GM18868 (cell line): ENCODE results near the gene IGSF21.

Experiments
- ATAC-seq: cut with Tn5 transposase; IDR thresholded peaks from one replicate; pipeline ENCODE4 v1.9.1; 2021; ENCODE audit warnings: mild to moderate bottlenecking, moderate library complexity; ENCODE audit not compliant: unreplicated experiment

The IGSF21 gene

DNA sequence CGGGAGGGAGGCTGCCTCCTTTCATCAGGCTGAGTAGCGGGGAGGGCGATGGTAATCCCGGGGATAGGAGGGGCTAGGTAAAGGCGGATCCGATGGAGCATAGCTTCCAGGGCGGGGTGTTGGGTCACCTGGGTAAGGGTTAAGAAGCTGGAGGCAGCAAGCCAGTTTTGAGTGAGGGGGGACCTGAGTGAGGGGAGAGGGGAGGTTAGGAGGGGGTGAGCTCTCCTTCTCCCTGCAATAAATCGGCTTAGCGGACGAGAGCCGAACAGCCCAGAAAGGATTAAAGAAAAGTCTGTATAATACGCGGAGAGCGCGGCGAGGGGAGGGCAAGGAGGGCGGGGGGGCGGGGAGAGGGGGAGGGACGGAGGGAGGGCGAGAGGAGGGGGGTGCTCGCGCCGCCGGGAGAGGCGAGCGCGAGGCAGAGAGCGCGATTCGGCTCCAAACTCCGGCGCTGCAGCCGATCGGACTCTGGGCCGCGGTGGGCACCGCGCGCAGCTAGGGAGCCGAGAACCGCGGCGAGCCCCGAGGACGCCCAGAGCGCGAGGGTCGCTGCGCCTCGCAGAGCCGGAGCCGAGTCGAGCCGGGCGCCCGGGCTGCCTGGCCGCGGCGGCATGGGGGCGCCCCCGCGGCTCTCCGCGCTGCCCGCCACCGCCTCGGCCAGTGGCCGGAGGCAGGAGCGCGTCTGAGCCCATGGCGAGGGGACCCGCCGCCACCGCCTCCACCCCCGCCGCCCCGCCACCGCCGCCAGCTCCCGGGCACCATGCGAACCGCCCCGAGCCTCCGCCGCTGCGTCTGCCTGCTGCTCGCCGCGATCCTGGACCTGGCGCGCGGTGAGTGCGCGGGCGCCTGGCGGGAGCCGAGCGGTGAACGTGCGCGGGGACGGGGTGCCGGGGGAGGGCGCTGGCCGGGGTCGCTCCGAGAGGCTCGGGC is at the start of gene IGSF21:
TSS of gene IGSF21 (plus strand) at position 430 of the 930 bp plus-strand sequence. CDS start at position 761, 331 bp downstream.
- no peak for ATAC-seq

DNA sequence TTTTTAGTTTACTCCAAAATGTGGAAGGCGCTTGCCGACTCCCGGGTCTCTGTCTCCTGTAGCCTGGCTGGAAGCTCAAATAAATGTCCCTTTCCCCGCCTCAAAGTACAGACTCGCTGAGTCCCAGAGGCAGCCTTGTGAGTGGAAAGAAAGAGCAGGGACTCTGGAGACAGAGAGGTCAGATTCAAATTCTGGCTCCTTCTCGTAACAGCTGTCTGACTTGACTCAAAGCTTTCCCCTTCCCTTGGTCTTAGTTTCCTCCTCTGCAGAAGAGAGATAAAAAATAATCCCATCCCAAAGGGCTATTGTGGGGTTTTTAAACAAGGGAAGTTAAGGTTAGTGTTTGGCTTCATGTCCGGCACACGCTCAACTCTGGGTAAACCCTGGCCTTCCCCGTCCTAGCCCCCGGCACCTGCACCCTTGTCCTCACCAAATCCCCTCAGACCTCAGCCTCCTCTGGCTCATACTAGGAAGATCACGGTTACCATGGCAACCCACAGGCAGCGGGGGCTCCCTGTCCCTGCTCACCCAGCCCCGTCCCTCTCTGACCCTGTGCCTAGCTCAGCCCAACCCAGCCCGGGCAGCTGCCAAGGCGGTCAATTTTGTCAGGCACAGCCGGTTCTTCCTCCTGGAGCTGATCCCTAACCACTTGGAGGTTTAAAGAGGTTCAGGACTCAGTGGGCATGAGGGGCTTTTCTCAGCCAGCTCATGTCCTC is 49.2 kb upstream of the IGSF21 start:
- no peak for ATAC-seq

DNA sequence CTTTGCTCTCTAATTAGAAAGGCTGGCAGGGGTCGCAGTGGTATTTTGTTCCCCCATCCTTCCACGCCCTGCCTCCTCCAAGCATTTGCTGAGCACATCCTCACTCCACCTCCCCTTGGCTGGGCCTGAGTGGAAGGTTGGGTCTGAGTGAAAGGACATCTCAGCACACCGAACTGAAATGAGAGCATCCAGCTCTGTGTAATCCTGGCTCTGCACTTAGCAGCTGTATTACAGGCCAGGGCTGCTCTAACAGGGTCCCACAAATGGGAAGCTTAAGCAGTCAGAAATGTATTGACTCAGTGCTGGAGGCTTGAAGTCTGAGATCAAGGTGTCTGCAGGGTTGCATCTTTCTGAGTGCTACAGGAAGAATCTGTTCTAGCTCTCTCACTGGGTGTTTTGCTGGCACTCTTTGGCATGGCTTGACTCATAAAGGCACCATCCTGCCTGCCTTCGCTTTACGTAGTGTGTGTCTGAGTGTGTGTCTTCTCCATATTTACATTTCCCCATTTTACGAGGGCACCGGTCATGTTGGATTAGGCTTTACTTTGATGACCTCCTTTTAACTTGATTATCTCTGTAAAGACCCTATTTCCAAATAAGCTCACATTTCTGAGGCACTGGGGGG is 48.5 kb upstream of the IGSF21 start:
- no peak for ATAC-seq

DNA sequence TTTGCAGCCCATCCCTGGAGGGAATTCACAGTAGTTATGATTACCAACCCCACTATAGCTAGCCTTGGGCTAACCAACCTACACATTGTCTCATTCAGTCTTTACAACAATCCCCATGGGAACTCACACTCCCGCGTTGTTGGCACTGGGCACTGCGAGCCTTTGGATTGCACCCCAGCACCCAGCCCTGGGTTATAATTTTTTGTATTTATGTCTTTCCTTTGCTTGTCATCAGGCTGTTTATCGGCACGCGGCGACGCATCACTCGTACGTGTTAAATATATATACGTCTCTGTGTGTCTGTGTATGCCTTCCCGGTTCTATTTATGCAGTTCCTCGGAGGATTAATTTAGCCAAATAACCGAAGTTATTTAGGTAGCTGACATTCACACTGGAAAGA is 47.2 kb upstream of the IGSF21 start:
- no peak for ATAC-seq

DNA sequence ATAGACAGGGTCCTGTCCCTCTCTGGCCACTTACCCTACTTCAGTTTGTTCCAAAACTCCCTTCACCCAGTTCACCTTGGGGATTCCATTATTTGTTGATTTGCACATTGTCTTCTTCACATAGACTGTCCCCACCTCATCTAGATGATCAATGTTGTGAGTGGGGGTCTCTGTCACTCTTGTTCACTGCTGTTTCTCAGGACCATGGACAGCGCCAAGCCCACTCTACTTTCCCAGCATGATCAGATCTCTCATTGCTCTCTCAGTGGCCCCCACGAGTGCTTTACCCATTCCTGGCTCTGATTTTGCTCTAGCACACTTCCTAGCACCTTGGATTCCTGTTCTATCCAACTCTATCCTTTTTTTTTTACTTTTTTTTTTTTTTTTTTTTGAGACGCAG is 45.4 kb upstream of the IGSF21 start:
- ATAC-seq, result no peak

DNA sequence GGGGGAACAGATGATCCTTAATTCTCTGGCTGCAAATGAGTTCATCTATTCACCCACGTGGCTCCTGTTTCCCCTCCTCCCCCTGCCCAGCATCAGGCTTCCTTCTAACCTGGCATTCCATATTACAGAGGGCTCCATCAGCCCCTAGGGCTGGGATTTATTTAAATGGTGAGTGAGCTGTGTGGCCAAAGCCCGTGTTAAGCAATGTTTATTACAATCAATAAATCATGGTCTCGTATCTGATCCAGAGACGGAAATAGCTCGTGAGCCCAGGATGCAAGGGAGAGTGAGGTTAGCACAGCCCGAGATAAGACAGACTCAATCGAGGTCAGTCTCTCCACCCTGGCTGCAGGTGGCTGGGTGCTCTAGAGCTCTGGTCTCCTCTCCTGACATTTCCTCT is 43.1 kb upstream of the IGSF21 start:
- no peak for ATAC-seq

DNA sequence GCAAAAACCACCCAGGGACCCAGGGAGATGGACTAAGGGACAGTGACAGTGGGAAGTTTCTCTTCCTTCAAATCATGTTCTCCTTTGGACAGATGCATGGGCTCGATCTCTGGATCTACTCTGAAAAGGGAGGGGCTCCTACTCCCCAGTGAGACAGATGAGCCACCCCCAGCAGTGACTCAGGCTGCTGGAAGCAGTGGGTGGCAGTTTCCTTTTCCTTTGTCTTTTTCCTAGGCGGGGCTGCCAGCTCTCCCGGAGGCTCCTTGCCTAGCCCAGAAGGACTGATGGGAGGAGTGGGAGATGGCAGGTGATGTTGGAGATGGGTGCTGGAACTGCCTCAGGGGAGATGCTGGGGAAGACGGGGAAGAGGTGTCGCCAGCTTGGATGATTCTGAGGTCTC is 41.0 kb upstream of the IGSF21 start:
- no peak for ATAC-seq

DNA sequence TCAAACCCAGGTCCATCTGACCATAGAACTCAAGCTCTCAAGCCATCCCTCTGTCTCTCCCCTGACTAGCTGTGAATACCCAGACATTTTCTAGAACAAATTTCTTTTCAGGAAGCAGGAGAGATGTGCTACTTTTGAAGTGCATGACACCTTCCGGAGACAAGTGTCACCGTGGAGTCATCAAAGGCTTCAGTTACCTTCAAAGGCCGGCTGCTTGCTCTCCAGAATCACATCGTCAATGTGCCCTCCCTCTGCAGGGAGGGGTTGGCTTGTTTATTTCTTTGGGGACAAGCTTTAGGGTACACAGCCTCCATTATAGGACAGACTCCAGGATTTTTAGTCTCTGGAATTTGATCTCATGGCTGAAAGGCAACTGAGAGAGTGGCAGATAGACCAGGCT is 37.7 kb upstream of the IGSF21 start:
- no peak for ATAC-seq

DNA sequence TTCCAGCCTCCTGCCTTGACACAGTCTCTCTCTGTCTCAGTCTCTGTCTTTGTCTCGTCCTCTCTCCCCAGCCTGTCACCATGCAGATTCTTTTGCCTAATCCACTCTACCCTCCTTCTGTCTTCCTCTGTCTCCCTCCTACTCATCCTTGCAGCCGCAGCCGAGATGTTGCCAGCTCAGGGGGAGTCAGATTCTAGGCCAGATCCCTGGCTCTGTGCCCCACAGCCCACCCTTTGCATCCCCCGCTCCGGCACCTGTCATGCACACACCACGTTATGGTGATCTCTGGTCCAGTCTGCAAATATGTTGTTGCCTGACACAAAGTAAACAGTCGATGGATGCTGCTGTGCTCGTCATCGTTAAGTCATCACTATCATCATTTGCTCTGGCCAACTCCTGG is 35.5 kb upstream of the IGSF21 start:
- ATAC-seq, result no peak

DNA sequence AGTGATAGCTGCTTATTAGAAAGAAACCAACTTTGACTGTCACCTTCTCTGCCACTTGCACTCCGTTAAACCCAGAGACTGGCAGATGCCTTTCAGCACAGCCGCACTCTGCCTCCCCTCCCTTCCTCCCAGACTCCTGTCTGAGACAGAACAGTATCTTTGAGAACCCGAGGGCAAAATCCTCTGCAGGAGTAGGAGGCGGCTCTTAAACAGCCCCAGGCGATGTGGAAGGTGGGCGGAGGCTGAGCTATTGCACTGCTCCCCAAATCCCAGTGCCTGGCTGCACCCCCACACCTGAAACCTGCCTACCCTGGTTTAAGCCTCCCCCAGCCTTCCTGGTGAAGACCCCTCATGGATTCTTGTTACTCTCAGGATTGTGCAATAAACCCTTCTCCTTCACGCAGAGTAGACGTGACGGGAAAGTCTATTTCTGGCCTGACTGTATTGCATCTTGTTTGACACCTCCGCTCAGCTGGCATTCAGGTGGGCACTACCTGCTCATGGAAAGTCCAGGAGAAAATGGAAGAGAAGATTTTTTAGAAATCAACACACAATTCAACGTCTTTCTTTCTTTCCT is 34.4 kb upstream of the IGSF21 start:
- ATAC-seq, result no peak

DNA sequence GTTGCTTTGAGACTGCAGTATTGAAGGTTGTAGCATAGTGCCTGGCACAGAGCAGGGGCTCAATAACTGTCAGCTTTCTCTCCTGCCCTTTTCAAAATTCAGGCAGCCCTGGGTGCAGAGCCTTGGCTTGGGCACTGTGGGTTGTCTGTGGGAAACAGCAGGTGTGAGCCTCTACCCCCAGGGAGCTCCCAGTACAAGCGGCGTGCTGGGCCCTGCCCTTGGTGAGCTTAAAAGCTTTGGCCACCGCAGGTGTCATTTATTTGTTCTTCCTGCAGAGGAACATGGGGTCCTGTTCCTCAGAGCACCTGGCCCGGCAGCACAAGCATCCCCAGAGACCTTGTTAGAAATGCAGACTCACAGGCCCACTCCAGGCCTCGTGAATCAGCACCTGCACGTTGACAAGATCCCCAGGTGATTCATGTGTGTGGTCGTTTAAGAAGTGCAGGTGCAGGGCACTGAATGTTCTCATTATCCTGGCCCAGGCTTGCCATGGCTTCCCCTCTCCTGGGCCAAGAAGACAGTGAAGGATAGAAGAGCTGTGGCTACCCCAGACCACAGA is 29.9 kb upstream of the IGSF21 start:
- no peak for ATAC-seq

DNA sequence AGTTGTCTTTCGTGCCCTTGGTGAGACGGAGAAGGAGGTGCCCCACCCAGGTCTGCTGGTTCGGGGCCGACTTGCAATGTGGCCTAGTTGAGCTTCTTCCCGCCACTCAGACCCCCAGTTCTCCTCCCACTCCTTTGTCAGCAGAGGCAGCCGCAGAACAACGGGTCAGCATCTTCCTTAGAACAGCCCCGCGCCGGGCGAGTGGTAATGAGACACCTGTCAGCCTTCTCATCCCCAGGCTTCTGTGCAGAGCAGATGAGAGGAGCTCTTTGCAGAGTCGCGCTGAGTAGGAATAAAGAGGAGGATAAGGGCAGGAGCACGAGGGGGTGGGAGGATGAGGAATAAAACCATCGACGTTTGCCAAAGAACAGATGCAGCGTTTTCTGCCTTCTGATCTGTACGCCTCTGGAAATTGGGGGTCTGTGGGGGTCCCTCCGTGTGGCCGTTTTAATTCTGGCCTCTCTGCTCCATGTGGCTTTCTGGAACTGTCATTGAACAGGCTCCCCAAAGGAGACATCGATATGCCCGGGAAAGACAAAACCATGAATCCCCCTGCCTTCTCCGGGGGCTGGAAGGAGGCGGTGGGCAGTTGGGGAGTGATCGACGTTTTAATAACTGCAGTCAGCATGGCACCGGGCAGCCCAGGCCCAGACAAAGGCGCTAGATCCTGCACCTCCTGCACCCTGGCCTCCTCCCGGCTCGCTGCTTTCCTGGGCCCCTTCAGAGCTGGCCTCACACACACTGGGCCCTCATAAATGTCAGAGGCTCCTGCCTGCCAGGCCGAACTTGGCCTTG is 27.5 kb upstream of the IGSF21 start:
- ATAC-seq, result no peak

DNA sequence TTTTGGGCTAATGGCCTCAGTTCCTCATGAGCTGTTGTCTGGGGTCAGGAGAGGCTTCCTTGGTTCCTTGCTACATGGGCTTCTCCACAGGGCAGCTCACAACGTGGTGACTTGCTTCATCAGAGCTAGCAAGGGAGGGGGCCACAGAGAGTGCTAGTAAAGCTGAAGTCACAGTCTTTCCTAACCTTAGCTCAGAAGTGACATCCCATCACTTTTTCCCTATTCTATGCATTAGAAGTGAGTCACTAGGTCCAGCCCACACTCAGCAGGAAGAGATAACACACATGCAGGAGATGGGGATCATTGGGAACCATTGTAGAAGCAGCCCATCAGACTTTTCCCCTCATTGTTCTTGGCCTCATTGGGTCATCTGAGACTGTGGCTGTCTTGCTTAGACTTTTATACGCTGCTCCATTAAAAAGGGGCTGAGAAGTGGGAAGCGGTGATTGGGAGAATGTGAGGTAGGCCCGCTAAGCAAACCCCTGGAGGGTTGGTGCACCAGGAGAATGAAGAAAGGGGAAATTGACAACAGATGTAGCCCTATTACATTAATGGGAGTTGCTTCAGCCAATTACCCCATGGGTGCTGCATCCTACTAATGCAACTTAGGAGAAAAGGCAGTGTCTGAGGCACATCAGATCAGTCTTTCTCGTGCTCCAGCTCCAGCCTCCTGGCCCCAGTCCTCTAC is 22.1 kb upstream of the IGSF21 start:
- no peak for ATAC-seq

DNA sequence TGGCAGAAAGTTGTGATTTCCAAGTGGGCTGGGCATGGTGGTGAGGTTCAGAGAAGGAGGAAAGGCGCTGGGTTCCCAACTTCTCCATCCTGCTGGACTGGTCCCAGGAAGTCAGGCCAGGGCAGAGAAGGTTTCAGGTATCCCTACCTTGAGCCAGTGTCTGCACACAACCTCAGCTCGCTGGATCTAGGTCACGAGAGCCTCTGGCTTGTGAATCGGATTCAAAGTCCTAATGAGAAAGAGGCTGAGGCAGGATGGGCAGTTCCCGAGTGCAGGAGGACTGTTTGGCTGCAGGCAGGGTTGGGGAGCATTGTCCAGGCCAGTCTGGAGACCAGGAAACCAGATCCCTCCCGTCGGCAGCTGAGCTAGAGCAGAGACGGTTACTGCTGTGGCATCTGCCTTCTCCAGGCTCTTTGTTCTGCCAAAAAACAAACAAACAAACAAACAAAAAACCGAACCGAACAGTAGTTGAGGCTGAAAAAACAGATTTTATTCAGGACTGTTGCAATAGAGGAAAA is 19.5 kb upstream of the IGSF21 start:
- ATAC-seq, result no peak

DNA sequence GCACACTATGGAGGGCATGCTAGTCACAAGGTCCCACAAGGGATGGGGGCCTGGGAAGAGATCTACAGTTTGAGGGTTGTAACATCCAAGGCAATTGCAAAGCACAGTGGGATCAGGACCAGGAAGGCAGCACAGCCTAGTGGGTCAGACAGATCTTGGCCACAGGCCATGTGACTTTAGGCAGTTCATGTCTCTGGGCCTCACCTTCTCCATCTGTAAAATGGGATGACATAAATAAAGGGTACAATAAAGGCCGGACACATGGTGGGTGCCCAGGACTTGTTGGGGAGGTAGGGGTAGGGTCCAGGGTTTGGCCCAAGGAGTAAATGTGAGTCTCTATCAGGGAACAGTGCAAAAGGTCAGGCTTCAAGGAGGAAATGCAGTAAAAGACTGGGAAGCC is 18.1 kb upstream of the IGSF21 start:
- ATAC-seq, result no peak

DNA sequence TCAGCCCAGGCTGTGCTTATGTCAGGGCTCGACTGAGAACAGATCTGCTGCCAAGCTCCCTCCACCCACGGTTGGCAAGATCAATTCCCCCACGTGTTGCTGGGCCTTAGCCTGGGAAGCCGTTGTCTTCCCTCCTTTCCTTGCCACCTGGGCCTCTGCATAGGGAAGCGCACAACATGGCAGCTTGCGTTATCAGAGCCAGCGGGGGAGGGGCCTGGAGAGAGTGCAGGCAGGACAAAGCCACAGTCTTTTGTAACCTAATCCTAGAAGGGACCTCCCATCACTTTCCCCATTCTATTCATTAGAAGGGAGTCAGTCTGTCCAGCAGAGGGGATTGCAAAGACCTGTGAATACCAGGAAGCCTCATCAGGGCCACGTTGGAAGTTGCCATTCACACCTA is 17.0 kb upstream of the IGSF21 start:
- ATAC-seq, result no peak

DNA sequence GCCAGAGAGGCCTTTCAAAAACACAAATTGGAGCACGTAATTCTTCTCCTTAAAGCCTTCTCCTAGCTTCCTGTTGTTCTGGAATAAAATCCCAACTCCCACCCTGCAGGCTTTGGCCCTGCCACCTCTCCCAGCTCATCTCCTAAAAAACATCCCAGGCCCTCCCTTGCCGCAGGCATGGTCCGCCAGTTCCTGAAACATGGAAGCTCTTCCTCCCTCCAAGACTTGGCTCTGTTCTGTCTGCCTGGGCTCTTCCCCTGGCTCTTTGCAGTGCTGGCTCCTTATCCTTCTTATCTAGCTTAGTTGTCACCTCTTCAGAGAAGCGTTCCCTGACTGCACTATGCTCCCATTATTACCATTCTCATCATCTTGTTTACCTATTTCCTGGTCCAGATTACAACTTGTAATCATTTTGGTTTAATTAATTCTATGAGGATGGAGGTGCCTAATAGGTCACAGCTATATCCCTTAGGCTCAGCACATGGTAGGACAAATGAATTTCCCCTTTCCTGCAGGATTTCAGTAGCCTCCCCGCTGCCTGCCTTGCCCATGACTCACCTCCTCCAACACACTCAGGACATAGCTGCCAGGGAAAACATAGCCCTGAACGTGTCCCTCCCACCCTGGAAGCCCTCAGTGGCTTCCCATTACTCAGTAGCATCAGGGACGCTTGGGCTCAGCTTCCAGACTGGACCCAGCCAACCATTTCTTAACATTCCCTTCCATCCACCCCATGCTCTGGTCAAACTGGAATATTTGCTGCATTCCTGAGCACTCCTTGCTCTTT is 15.7 kb upstream of the IGSF21 start:
- no peak for ATAC-seq

DNA sequence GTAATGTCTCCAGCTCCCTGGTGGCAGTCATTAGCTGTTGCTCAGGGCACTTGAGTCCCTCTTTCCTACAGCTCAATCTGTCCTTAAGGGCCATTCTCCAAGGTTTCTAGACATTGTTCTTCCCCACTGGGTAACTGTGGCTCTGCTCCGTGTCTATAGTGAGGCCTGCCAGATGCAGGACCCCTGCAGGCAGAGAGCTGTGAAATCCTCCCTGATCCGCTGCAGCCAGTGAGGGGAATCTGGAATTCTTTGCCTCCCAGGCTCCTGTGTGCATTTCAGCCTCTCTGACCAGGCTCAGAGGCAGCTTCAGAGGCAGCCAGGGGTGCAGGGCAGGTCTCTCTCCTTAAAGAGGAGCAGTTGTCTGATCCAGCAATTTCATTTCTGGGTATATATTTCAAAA is 14.4 kb upstream of the IGSF21 start:
- ATAC-seq, result no peak

DNA sequence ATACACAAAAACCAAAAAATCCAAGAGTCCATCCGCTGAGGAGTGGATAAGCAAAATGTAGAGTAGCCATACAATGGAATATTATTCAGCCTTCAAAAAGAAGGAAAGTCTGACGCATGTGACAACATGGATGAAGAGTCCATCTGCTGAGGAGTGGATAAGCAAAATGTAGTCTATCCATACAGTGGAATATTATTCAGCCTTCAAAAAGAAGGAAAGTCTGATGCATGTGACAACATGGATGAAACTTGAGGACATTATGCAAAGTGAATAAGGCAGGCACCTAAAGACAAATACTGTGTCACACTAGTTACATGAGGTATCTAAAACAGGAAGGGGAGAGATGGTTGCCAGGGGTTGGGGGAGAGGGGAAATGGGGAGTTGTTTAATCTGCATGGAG is 14.0 kb upstream of the IGSF21 start:
- no peak for ATAC-seq
